Activated T-helper 1 cell treated with anti-CD3 and anti-CD28 coated beads, Interleukin-12 subunit alpha, Interleukin-12 subunit beta, Interleukin-2, Interleukin-4 antibody, amounts not matched to agents 30 ng/mL and 10 ng/mL and 1 ng/mL, durations not matched to agents 14 hours and 24 hours and 36 hours (primary cell): ENCODE data around the gene PPP1R18. TPM values are rescaled to one million over a fixed set of nuclear protein-coding genes. Genes with fewer than 3 reads are reported as not detected.
"Not testable (repeated sequence)": the region's sequence is repeated elsewhere in the genome, so short reads cannot be mapped to it uniquely, and the experiment has no call there.

Experiments used
- DNase-seq: peaks from one replicate; pipeline ENCODE4 v3.0.0; 2021; ENCODE audit warnings: low spot score
- H3K27ac Mint-ChIP-seq: one replicate; pipeline ENCODE4 v1.8.0; 2021; ENCODE audit warnings: mild to moderate bottlenecking, mixed read lengths
- H3K27me3 Mint-ChIP-seq: one replicate; pipeline ENCODE4 v1.8.0; 2022; ENCODE audit warnings: mild to moderate bottlenecking, moderate library complexity, mixed read lengths; ENCODE audit not compliant: insufficient read depth
- H3K36me3 Mint-ChIP-seq: one replicate; pipeline ENCODE4 v1.8.0; 2021; ENCODE audit warnings: low read depth, mixed read lengths
- H3K4me1 Mint-ChIP-seq: one replicate; pipeline ENCODE4 v1.8.0; 2021; ENCODE audit warnings: low read depth, mixed read lengths
- H3K4me3 Mint-ChIP-seq: one replicate; pipeline ENCODE4 v1.8.0; 2021; ENCODE audit warnings: mild to moderate bottlenecking, moderate library complexity, mixed read lengths
- H3K9me3 Mint-ChIP-seq: one replicate; pipeline ENCODE4 v1.8.0; 2021; ENCODE audit warnings: mixed read lengths
- intact Hi-C: fragments of 100-400 bp; cut with micrococcal nuclease; formaldehyde crosslinking; loops from one replicate; pipeline ENCODE4 v1.15.1; 2024
- total RNA-seq: library from RNA; stranded (reverse); gene quantifications from 2 replicates; pipeline ENCODE4 v1.2.3, GENCODE V29; 2022

PPP1R18 gene
- total RNA-seq, 1 donor from 2014 or later, result 213 TPM

GRCh38 chr6:30683183-30683979 lies 3.1 kb downstream of the PPP1R18 start:
- peaks cover 44% of the 10 kb centered on the region for H3K4me1 Mint-ChIP-seq
- no peak for DNase-seq
- peak overlapping the region; percentile 92 for H3K27ac Mint-ChIP-seq
- no peaks in the 10 kb centered on the region for H3K9me3 Mint-ChIP-seq
- intact Hi-C loops, result loop anchor here (2.0 to 10.0 kb wide), 4 partner anchors 231 to 809 kb away; partner anchors contain the start of genes POLR1H, PPP1R11, TRIM39 and VARS2
- peaks cover 66% of the 10 kb centered on the region for H3K36me3 Mint-ChIP-seq
- H3K4me3 Mint-ChIP-seq, result peak overlapping the region; percentile 94
- H3K27me3 Mint-ChIP-seq, result no peaks in the 10 kb centered on the region

- Mint-ChIP-seq H3K27ac (peak overlapping the region; percentile 92), H3K27me3 (no peaks in the 10 kb centered on the region), H3K4me1 (peaks cover 35% of the 10 kb centered on the region), H3K4me3 (peak overlapping the region; percentile 94), H3K36me3 (peaks cover 66% of the 10 kb centered on the region), H3K9me3 (no peaks in the 10 kb centered on the region)
- intact Hi-C loops, result loop anchor here (1.0 to 10.0 kb wide), 10 partner anchors 8 to 810 kb away; partner anchors contain the start of genes DHX16, MDC1, MRPS18B and NRM
- peak; percentile 86 for DNase-seq
Measured at GRCh38 chr6:30682143-30683117, 4.0 kb downstream of the PPP1R18 start.

GRCh38 chr6:30681766-30682142 lies 4.7 kb downstream of the PPP1R18 start:
- DNase-seq, result no peak
- Mint-ChIP-seq H3K9me3 (no peaks in the 10 kb centered on the region), H3K27me3 (no peaks in the 10 kb centered on the region), H3K4me1 (peaks cover 35% of the 10 kb centered on the region), H3K36me3 (peaks cover 70% of the 10 kb centered on the region), H3K4me3 (peak overlapping the region; percentile 94), H3K27ac (peak overlapping the region; percentile 92)
- intact Hi-C loops, result loop anchor here (1.0 to 10.0 kb wide), 10 partner anchors 8 to 811 kb away; partner anchors contain the start of genes DHX16, MDC1, MRPS18B and NRM

- no peak for DNase-seq
- peaks cover 70% of the 10 kb centered on the region for H3K36me3 Mint-ChIP-seq
- intact Hi-C loops, result loop anchor here (1.0 to 10.0 kb wide), 8 partner anchors 11 to 812 kb away; partner anchors contain the start of genes POLR1H, PPP1R11 and TRIM39
- H3K4me1 Mint-ChIP-seq, result peaks cover 28% of the 10 kb centered on the region
- peak overlapping the region; percentile 94 for H3K4me3 Mint-ChIP-seq
- H3K9me3 Mint-ChIP-seq, result no peaks in the 10 kb centered on the region
- H3K27ac Mint-ChIP-seq, result peak overlapping the region; percentile 72
- no peaks in the 10 kb centered on the region for H3K27me3 Mint-ChIP-seq
Measured at GRCh38 chr6:30679765-30680535, 6.5 kb downstream of the PPP1R18 start.

- intact Hi-C loops, result loop anchor here (1.0 kb wide), 5 partner anchors 12 to 408 kb away; no protein-coding TSS in a partner anchor
- H3K27ac Mint-ChIP-seq, result peak overlapping the region; percentile 90
- H3K27me3 Mint-ChIP-seq, result no peaks in the 10 kb centered on the region
- peak overlapping the region; percentile 94 for H3K4me3 Mint-ChIP-seq
- DNase-seq, result peak; percentile 85
- peaks cover 64% of the 10 kb centered on the region for H3K36me3 Mint-ChIP-seq
- H3K9me3 Mint-ChIP-seq, result no peaks in the 10 kb centered on the region
- H3K4me1 Mint-ChIP-seq, result peaks cover 26% of the 10 kb centered on the region
Measured at GRCh38 chr6:30678964-30679726, 7.3 kb downstream of the PPP1R18 start.

- no peak overlapping the region for H3K27ac Mint-ChIP-seq
- DNase-seq, result no peak
- H3K4me3 Mint-ChIP-seq, result peak overlapping the region; percentile 20
- H3K36me3 Mint-ChIP-seq, result peaks cover 46% of the 10 kb centered on the region
- no peaks in the 10 kb centered on the region for H3K9me3 Mint-ChIP-seq
- intact Hi-C loops, result no loop called here
- no peaks in the 10 kb centered on the region for H3K27me3 Mint-ChIP-seq
- peaks cover 37% of the 10 kb centered on the region for H3K4me1 Mint-ChIP-seq
Measured at GRCh38 chr6:30676660-30677285, 9.7 kb downstream of the PPP1R18 start.

GRCh38 chr6:30672445-30673253 lies 13.8 kb downstream of the PPP1R18 start, which contains the start of gene DHX16:
Gene DHX16, minus strand, starts transcription at chr6:30673006. Its CDS starts 165 bp downstream, at chr6:30672841.
- intact Hi-C loops, result loop anchor here (1.0 to 5.0 kb wide), 8 partner anchors 10 to 325 kb away; partner anchors contain the start of genes ATAT1, C6orf136, GTF2H4 and MDC1

GRCh38 chr6:30670760-30671527 lies 15.5 kb downstream of the PPP1R18 start:
- Mint-ChIP-seq H3K36me3 (peaks cover 24% of the 10 kb centered on the region), H3K27me3 (no peaks in the 10 kb centered on the region), H3K4me3 (peak overlapping the region; percentile 87), H3K9me3 (no peaks in the 10 kb centered on the region), H3K4me1 (peaks cover 38% of the 10 kb centered on the region), H3K27ac (peak overlapping the region; percentile 25)
- DNase-seq, result no peak
- intact Hi-C loops, result loop anchor here (5.0 kb wide), 3 partner anchors 189 to 324 kb away; partner anchors contain the start of genes GTF2H4 and RPP21

More at GRCh38 chr6:30672445-30673253, 13.8 kb downstream of the PPP1R18 start, which contains the start of gene DHX16:
- peak within 1 kb of the TSS; percentile 76 for H3K27ac Mint-ChIP-seq
- H3K4me3 Mint-ChIP-seq, result peak within 1 kb of the TSS; percentile 87
- H3K27me3 Mint-ChIP-seq, result no peaks in the 10 kb centered on the region
- H3K9me3 Mint-ChIP-seq, result no peaks in the 10 kb centered on the region
- peaks cover 31% of the 10 kb centered on the region for H3K36me3 Mint-ChIP-seq
- H3K4me1 Mint-ChIP-seq, result peaks cover 28% of the 10 kb centered on the region
- DNase-seq, result peak; percentile 85

GRCh38 chr6:30666300-30666699 lies 20.1 kb downstream of the PPP1R18 start:
- Mint-ChIP-seq H3K36me3 (peaks cover 46% of the 10 kb centered on the region), H3K4me1 (peaks cover 26% of the 10 kb centered on the region)
- H3K27me3 Mint-ChIP-seq, intact Hi-C loops, DNase-seq, H3K9me3 Mint-ChIP-seq, H3K27ac Mint-ChIP-seq, H3K4me3 Mint-ChIP-seq: not testable (repeated sequence)
